Stimulated activated CD8-positive, alpha-beta memory T cell treated with anti-CD3 and anti-CD28 coated beads, Interleukin-7, amount 100 ng/mL, for 1 hour (primary cell): Measurements from ENCODE around the gene THSD7A.
"Not testable (repeated sequence)": the region's sequence is repeated elsewhere in the genome, so short reads cannot be mapped to it uniquely, and the experiment has no call there.

Source experiments
- DNase-seq, 2 donors: peaks; one replicate each; pipeline ENCODE4 v3.0.0-alpha.2; 2020; ENCODE audit warnings: low read depth in 2 of 2

The THSD7A gene

DNA sequence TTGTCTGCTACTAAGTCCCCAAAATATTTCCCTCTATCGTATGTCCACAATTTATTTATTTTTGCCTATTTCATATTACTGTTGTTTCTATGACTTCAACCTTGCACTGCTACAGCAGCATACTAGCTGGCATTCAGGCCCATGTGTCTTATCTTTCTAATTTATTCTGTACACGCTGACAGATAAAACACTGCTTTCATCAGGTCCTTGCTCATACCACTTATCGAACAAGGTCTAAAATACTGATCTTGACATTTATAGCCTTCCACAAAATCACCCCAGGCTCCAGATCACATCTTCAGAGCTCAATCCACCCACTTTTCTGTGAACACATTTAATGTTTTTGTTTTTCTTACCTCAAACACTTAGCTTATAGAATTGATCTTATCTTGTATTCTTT lies 374.6 kb downstream of the THSD7A start:
- DNase-seq = no peak

DNA sequence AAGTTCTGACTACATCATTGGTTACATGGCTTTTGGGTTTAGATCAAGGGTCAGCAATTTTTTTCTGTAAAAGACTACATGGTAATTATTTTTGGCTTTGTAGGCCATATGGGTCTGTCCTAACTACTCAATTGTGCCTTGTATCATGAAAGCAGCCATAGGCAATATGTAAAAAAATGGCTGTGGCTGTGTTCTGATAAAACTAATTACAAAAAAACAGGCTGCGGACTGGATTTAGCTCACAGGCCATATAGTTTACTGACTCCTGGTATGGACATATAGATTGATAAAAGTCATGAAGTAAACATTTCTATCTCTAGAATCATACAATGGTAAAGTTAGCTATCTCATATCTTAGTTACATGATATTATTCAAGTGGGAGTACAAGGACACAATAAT lies 375.4 kb downstream of the THSD7A start:
- DNase-seq = no peak

DNA sequence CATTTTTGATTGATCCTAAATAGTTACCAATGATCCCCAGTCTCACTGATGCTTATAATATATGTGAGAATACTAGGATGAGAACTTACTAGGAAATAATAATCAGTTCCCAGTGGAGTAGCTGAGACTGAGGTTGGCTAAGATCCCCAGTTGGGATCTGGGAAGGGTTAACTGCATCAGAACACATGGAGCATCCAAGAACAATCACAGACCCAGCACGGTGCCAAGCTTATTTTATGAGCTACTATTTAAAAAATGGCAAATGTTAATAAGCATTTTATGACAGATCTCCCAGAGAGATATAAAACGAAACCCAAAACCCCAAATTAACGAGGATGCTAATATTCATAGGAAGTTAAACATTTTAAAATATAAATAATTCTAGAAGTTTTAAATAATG lies 379.5 kb downstream of the THSD7A start:
- no peak for DNase-seq

DNA sequence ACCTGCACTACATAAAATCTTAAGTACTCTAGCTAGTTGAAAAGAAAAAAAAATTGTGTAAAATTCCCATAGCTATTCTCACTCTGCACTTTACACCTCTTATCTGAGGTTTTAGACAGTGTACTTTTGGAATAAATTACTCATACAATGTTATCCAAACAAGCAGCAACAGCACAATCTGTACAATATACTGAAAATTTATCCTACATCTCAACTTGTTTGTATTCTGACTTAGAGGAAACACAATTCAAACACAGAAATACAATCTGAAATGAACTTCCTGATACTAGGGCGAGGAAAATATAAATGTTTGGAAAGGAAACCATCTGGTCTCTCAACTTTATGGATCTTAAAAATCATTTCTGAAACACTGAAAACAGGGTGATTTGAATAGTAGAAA lies 381.7 kb downstream of the THSD7A start:
- DNase-seq = no peak

DNA sequence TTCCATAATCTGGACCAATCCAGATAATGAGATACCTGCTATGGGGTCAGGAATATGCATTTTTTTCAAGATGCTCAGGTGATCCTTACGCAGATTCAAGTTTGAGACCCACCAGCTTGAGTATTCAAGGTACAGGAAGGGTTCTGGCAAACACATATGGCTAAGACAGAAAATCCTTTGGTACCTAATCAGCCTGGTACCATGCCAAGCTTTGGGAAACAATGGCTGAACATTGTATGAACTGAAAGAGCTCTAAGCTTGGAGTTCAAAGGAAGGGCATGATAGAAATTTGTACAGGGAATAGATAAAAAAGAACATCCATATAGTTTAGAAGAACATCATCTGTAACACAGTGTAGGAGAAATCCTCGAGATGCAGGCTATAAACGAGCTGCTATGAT lies 382.7 kb downstream of the THSD7A start:
- DNase-seq = no peak

DNA sequence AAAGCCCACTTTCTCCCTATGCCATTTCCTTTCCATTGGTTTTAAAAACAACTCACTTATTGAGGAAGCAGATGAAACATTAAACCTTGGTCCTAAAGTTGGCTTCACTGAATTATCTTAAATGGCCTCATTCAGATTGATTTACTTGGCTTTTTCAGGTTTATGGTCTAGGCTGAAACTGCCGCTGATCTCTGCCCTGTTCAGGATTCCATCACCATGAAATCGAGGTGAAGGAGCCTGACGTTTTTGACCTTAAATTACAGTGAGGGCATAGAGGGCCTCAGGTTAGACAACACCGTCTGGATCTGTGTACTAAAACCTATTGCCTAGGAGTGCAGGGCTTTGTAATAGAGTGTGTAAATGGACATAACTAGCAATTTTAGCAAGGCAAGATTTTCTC lies 383.7 kb downstream of the THSD7A start:
- no peak for DNase-seq

DNA sequence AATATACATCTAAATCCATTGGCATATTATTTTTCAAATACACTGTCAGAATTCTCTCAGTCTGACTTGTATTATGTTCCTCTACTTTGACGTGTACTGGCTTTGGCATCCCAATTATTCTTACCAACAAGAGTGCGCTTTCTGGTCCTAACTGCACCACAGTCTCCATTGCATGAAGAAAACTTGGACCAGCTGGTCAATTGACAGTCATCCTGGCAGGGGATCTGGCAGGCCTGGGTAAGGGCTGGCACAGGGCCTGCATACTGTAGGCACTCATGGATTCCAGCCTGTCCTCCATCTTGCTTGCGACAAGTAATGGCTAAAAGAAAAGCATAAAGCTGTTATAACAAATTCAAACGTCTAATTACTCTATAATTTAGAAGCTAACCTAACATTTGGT lies 384.9 kb downstream of the THSD7A start:
- DNase-seq = no peak

DNA sequence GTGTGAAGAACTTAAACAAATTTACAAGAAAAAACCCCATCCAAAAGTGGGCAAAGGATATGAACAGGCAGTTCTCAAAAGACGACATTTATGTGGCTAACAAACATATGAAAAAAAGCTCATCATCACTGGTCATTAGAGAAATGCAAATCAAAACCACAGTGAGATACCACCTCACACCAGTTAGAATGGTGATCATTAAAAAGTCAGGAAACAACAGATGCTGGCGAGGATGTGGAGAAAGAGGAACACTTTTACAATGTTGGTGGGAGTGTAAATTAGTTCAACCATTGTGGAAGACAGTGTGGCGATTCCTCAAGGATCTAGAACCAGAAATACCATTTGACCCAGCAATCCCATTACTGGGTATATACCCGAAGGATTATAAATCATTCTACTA lies 388.1 kb downstream of the THSD7A start:
- DNase-seq = not testable (repeated sequence)

DNA sequence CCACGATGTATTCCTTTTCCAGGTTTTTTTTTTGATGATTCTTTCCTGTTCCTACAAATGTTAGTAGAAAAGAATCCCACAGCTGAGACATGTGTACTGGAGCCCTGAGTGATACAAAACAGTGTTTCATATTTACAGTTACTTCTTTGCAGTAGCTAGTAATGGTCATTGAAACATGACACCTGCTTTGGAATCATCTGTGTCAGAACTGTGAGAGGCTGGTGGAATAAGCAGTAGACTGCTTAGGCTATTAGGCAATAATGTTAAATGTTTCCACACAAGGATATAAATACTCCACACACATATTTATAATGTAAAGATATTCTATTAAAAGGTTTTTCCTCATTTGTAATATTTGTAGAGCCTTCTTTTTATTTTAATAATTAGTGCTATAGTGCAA lies 394.0 kb downstream of the THSD7A start:
- DNase-seq = no peak

DNA sequence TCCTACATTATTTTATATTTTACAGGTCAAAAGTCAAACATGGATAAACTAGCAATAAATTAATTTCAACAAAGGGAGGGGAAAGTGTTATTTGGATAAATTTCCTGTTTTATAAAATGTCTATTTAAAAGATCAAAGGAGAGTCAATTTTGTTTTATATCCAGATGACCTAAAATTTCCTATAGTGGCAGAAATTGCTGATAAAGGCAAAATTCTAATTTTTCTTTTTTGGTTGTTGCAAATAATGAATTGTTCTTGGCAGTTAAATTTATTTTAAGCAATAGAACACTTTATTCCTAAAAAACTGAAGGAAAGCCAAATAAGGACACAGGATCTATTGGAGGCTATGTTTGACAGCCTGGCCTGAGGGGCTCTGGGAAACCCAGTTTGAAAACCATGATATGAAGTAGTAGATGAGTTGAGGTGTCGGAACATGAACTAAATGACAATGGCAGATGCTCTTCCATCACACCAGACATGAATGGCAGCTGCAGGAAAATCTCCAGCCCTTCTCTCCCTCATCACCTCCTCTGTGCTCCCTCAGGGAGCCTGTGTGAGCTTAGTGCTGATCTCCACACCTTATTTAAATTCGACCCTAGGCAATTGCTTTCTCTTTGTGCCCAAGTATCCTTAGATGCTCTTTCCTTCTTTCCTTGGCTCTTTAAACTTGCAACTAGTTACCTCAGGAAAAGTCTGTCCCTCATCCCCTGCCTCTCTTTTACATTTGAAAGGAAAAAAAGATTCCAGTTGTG lies 395.0 kb downstream of the THSD7A start:
- no peak for DNase-seq

DNA sequence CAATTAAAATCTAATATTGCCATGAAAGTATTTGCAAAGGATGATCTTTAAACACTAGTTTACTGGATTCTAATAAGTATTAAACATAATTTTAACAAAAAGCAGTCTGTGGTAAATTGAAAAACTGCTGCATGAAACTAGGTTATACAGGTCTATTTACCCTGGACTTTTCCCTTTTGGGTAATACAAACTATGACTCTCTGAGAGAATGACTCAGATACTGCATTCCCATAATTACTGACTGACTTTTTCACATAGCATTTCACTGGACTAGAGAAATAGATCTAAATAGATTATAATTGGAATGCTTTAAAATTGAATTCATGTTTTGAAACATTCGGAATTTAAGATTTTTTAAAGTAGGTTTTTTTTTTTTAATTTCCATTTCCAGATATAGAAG lies 395.7 kb downstream of the THSD7A start:
- DNase-seq = no peak

DNA sequence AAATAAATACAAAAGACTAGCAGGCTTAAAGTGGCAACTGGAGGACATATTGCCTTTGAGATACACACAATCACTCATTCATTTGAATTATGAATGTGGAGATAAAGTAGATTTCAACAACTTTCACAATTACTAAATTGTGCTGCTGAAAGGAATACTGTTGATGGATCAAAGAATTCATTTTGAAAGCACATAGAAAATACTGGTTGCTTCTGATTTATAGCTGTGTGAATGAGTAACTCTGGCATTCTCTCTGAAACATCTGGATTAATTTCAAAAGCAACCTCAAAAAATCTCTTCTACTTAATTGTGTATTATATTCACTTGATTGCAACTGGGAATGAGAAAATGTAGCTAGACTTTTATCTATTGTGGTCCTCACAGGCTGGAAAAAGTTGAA lies 397.6 kb downstream of the THSD7A start:
- no peak for DNase-seq

DNA sequence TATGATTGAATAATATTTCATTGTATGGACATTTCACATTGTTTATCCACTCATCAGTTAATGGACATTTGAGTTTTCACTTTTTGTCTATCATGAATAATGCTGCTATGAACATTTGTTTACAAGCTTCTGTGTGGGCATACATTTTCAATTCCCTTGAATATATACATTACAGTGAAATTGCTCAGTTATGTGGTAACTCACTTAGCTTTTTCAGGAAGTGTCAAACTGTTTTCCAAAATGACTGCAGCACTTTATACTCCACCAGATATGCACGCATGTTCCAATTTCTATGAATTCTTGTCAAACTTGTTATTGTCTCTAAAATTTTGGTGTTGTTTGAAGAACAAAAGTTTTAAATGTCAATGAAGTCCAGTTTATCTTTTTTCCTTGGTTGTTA lies 401.2 kb downstream of the THSD7A start:
- DNase-seq = no peak

DNA sequence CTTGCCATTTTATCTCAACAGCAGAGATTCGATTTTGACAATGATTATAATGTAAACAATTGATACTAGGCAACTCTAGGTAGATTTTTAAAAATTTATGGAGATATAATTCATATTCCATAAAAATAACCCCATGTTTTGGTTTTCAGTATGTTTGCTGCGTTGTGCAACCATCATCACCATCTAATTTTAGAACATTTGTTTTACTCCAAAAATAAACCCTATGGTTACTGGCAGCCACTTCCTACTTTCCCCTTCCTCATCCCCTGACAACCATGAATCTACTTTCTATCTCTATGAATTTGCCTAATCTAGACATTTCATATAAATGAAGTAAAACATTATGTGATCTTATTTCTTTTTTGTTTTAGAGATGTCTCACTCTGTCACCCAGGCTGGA lies 401.9 kb downstream of the THSD7A start:
- no peak for DNase-seq

DNA sequence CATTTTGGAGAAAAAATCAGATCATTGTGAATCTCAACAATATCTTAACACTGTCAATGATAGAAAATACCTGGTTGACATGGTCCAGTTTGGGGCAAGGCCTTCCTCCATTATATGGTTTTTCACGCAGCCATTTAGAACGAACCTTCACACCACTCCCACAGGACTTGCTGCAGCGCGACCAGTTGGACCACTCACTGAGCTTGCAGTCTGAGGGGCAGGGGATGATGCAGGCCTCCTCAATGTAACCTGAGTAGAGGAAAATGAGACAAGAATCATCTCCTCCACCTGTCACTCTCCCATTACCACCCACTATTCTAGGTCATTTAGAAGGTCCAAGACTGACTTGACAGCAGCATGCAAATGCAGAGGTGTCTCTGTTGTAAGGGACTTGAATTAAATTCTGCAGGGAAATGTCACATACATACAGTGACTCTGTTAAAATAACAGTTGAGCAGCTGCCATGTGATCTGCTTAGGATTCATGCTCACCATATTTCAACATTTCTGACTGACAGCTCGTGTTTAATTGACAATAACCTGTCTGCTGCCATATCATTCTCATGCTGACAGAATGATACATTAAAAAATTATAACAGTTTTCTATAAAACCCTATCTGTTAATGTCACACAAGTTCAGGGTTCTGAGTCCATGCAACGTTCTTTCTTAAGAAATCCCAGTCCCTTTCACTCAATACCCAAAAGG lies 403.0 kb downstream of the THSD7A start:
- DNase-seq = no peak

DNA sequence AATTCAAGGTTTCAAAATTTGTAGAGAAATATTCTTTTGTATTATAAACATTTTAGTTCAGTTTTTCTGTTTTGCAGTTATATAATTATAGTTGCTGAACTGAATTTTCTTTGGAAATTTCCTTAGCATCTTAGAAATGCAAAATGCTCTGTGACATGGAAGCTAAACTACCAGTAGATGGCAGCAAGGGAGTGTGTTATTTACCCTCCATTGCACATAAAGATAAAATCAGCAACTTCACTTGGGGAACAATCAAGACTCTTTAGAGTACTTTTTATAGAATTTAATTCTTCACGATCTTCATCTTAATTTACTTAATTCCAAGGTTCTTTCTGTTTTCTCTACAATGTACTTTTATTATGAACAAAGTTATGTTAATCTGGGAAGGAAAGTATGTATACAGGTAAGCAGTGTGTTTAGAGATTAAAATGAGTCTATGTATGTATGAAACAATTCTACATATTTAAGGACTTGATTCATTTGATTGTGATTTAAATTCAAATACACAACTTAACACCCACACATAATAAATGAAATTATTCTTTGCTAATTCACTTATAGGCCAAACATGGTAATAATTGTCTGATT lies 404.2 kb downstream of the THSD7A start:
- no peak for DNase-seq

DNA sequence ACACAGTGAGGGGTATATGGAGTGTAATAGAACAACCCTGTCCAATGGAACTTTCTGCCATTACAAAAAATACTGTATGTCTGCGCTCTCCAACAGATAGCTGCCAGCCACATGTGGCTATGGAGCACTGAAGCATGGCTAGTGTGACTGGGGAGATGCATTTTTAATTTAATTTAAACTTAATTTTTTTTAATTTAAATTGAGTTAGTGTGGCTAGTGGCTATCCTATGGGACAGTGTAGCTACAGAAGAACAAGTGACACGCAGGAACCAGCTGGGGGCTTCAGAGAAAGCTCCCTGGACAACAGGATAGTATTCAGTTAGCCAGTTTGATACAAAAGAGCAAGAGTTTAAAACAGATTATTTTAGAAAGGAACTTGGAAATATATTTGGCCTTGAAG lies 408.0 kb downstream of the THSD7A start:
- DNase-seq = no peak

DNA sequence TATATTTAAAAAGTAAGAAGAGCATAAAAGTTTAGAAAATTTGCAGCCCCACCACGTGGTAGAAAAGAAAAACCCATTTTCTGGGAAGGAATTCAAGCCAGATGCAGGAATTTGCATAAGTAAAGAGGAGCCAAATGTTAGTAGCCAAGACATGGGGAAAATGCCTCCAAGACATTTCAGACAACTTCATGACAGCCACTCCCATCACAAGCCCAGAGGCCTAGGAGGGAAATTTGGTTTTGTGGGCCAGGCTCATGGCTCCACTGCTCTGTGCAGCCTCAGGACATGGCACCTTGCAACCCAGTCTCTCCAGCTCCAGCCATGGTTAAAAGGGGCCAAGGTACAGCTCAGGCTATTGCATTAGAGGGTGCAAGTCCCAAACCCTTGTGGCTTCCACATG lies 411.9 kb downstream of the THSD7A start:
- DNase-seq = no peak

DNA sequence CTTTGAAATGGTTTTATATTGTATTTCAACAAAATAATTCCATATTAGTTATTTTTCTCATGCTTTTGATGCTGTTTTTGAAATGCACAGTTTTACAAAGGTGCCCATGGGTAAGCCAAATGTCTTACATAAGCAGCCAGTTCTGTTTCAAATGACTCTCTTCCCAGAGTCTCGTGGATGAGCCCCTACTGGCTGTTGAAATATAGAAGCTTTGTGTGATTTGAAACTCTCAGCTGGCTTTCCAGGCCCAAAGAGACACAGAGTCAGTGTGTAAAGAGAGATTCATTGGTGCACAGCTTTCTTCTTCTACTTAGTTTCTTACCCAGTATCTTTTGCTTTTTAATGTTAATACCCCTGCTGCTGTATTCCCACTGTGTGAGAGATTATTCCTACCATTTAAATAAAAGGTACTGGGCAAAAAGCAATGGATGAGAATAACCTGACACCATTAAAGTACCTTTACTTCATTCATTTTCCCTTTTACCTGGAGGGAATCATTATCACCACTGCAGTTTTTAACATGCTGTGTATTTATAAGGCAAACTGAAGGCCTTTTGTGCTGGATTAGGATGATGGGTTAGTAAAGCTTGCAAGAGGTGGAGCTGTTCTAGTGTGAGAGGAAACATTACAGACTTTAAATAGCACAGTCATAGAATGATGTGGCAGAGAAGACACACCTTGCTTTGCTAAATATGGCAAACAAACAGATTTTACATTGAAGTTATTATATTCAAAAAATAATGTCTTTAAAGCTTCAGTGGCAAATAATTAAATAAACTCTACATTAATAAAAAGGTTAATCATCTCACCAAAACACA lies 415.1 kb downstream of the THSD7A start:
- no peak for DNase-seq

DNA sequence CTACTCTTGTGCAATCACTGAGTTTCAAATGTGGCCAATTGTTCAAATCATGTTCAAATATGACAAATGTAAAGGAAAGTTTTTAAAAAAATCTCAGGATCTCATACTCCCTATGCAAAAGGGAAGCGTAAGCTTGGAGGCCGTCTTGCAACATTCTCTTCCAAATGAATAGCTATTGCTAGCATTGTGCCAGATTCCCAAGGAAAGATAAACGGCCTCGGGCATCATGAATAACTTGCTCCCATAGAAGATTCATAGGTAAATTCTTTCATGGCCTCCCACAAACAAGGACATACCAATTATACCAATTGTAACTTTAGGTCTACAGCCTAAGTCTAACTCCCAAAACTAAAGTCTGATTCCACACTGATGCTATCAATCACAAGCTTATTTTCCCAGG lies 416.9 kb downstream of the THSD7A start:
- DNase-seq = no peak

DNA sequence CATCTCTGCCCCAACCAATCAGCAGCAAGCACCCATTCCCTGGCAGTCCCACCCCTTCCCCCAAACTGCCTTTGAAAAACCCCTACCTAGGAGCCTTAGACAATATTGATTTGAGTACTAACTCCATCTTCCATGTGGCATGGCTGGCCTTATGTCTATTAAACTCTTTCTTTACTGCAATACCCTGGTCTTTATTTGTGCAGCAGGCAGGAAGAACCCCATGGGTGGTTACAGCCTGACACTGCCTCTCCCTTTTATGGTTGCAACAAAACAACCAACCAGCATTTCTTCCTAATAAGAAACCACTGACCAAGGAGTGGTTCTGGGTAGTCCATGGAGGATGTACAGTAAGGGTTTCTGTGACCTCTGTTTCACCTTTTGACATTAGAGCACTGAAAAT lies 418.1 kb downstream of the THSD7A start:
- no peak for DNase-seq

DNA sequence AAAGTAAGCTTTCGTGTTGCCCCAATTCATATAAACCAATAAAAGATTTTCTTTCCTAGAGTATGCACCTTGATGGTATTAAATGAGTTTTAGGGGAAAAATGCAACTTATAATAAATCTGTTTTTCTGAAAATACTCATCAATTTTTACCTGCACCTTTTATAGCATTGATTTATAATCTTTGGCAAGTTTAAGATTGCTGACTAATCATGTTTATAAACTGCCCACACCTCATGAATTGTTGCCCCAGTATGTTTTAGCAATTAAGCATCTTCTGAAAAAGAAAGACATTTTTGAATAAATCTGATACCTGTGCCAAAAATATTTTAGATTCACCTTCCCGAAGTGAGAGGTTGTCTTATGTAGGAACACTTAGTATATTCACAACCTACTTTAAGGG lies 420.0 kb downstream of the THSD7A start:
- no peak for DNase-seq
